GM12891 (cell line): ENCODE results near the gene GGT6.

Experiments used
- POLR2A ChIP-seq: IDR thresholded peaks from 2 replicates; pipeline ENCODE4 v1.6.1; 2011; ENCODE audit warnings: low read depth, low read length, control low read depth
- POLR2AphosphoS5 ChIP-seq: IDR thresholded peaks from 2 replicates; pipeline ENCODE4 v1.6.1; 2011; ENCODE audit warnings: low read depth, low read length, control low read depth
- POU2F2 ChIP-seq: IDR thresholded peaks from 2 replicates; pipeline ENCODE4 v1.6.1; 2011; ENCODE audit warnings: low read depth, mild to moderate bottlenecking, control low read depth, low read length, moderate library complexity
- TAF1 ChIP-seq: IDR thresholded peaks from 2 replicates; pipeline ENCODE4 v1.6.1; 2011; ENCODE audit warnings: low read depth, low read length, control low read depth

DNA sequence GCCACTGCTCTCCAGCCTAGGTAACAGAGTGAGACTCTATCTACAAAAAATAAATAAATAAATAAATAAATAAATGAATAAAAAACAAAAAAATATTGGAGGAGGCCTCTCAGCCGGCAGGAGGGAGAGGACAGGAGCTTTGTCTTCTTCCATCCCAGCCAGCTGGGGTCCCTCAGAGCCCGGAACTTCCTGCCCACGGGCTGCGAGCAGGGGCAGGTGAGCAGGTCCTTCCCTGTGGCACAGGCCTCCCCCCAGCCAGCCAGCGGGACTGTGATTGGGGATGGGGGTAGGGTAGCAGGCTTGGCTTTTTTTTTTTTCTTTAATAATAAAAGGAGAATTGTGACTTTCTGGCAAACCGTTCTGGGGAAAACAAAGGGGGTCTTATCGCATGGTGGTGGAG lies 34.0 kb upstream of the GGT6 start:
- TF ChIP-seq POLR2AphosphoS5 (no peak), POLR2A (no peak), TAF1 (no peak), POU2F2 (no peak)
